ENCODE measurements around the gene CHD6. TPM values are rescaled to one million over a fixed set of nuclear protein-coding genes. Genes with fewer than 3 reads are reported as not detected.
"Not testable (repeated sequence)": the region's sequence is repeated elsewhere in the genome, so short reads cannot be mapped to it uniquely, and the experiment has no call there.

The CHD6 gene
- total RNA-seq, 1 donor from 2014 or later = 33.0 TPM

DNA sequence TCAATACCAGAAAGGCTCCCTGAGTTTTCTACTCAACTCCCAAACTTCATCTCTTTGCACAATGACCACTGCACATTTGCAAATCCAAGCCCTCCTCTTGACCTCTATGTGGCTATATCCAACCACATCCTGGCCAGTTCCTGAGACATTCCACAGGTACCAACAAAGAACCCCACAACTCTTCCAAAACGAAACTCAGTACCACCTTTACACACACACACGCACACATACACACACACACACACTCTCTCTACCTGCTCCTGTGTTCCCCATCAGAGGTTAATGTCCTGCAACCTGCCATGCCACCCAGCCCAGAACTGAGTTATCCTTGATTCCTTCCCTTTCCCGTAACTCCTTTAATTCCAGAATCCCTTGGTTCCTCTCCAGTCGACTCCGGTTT, 58.5 kb downstream of the CHD6 start:
- no peak for ATAC-seq
- intact Hi-C loops (cut with DNase I) = no loop called here

DNA sequence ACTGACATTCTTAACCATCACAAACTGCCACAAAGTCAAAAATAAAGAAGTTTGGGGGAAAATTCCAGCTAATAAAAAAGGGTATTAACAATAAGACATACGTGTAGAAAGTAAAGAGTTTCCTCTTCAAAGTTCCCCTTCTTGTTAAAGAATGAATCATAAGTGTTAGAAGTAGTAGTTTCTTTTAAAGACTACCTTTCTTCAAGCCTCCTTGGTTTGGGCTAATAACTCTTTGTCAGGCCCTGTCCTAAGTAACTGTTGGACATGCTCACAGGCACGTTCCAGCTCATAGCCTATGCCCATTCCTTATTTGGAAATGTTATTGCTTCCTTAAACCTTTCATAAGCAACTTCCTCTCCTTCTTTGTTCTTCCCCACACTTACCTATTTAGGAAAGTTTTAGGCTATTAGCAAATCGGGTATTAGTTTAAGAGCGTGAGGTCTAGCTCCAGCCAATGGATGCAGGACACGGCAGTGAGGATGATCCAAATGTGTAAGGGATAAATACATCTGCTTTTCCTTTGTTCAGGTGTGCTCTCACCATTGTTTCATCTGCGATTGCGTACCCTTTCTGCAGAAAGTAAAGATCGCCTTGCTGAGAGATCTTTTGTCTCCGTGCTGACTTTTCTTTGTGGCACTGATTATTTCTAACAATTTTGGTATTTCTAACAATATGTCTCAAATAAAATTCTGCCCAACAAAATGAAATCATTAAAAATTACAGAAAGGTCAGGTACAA, 64.9 kb downstream of the CHD6 start:
- ATAC-seq (no peak), DNase-seq (ENCODE audit: missing footprints) (no peak)
- intact Hi-C loops (cut with DNase I) = no loop called here

More for the DNA sequence above, 58.5 kb downstream of the CHD6 start:
- no peak for DNase-seq (ENCODE audit: missing footprints)

- intact Hi-C loops (cut with DNase I) = no loop called here
- DNase-seq (ENCODE audit: missing footprints) (no peak), ATAC-seq (no peak)
Measured at GRCh38 chr20:41552295-41553068, 65.7 kb downstream of the CHD6 start.

DNA sequence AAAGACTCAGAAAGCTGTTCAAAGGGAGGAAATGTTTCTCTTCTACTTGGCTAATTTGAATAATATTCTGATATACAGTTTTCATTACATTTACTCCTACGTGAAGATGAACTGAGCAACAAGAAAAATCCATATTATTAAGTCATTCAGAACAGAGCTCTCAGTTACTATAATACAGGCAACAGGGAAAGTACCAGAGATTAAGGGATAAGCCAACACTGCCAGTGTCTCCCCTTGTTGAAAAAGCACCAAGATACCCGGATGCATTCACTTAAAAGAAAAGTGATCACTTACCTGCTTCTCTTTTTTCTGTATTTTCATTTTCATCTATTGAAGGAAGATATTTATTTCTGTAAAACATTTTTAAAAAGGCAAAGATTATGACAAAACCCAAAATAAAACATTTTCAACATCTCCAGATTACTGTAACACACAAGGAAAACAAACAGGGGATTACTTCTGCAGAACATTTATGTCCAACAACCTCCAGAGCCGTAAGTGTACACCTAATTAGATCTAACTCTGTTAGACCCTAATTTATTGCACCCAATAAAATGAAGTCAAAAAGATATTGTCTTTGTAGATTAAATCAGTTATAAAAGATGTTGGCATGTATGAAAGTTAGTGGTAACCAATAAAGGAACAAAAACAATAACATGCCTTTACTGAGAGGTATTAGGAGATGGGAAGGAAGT, 67.0 kb downstream of the CHD6 start:
- intact Hi-C loops (cut with DNase I) = no loop called here
- ATAC-seq = no peak

GRCh38 chr20:41547221-41547620, 71.0 kb downstream of the CHD6 start:
- DNase-seq (ENCODE audit: missing footprints) (no peak), ATAC-seq (no peak)
- intact Hi-C loops (cut with DNase I) = no loop called here

More for the DNA sequence above, 67.0 kb downstream of the CHD6 start:
- no peak for DNase-seq (ENCODE audit: missing footprints)

DNA sequence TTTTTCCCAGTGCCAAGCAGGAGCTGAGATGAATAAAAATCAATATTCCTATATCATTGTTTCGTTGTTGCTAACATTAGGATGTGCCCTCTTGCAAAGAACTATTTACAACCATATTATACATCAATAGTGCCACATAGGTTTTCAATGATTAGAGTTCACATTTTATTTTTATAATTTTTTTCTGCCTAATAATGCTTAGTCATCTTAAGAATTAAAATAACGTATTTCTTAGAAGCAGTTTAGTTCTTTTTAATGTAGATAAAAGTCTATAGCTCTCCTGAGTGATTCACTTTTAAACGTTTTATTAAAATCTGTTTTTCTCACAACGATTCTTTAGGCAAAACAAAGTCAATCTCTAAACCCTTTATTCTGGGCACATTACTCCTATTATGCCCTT, 71.6 kb downstream of the CHD6 start:
- no peak for DNase-seq (ENCODE audit: missing footprints)
- no peak for ATAC-seq
- intact Hi-C loops (cut with DNase I) = no loop called here

- DNase-seq (ENCODE audit: missing footprints) = no peak
- intact Hi-C loops (cut with DNase I) = no loop called here
- no peak for ATAC-seq
Measured at GRCh38 chr20:41544472-41544871, 73.7 kb downstream of the CHD6 start.

- no peak for ATAC-seq
- intact Hi-C loops (cut with DNase I) = no loop called here
- DNase-seq (ENCODE audit: missing footprints) = no peak
Measured at GRCh38 chr20:41540918-41541317, 77.3 kb downstream of the CHD6 start.

- intact Hi-C loops (cut with DNase I) = no loop called here
- DNase-seq (ENCODE audit: missing footprints) (no peak), ATAC-seq (no peak)
Measured at GRCh38 chr20:41540459-41540858, 77.7 kb downstream of the CHD6 start.

GRCh38 chr20:41538810-41539596, 79.2 kb downstream of the CHD6 start:
- intact Hi-C loops (cut with DNase I) = no loop called here
- ATAC-seq (no peak), DNase-seq (ENCODE audit: missing footprints) (no peak)

- intact Hi-C loops (cut with DNase I) = no loop called here
- ATAC-seq = no peak
- DNase-seq (ENCODE audit: missing footprints) = no peak
Measured at GRCh38 chr20:41537865-41538264, 80.3 kb downstream of the CHD6 start.

DNA sequence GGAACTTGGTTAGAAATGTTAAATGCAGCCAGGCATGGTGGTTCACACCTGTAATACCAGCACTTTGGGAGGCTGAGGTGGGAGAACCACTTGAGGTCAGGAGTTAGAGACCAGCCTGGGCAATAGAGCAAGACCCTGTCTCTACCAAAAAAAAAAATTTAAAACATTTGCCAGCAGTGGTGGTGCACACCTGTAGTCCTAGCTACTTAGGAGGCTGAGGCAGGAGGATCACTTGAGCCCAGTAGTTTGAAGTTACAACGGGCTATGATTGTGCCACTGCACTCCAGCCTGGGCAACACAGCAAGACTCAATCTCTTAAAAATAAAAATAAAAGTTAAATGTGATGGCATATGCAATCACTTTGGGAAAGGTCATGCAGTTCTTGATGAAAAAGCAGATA, 82.6 kb downstream of the CHD6 start:
- intact Hi-C loops (cut with DNase I); DNase-seq (ENCODE audit: missing footprints); ATAC-seq: not testable (repeated sequence)

DNA sequence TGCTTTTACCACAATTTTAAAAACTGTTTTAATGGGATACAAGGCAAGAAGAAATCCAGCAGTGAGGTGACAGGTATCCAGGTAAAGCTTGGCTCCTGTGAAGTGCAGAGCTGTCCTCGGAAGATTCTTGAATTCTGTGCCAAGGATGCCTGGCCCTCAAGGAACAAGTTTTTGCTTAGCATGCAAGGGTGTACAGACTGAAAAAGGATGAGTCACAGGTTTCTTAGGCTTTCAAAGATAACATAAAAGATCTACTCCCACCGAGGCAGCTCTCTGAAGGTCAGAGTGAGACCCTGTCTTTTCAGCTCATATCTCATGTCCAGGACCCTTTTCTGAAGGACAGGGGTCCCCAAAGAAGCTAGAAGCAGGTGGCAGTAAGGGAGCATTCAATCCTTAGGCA, 83.3 kb downstream of the CHD6 start:
- no peak for DNase-seq (ENCODE audit: missing footprints)
- intact Hi-C loops (cut with DNase I) = no loop called here
- ATAC-seq = no peak

DNA sequence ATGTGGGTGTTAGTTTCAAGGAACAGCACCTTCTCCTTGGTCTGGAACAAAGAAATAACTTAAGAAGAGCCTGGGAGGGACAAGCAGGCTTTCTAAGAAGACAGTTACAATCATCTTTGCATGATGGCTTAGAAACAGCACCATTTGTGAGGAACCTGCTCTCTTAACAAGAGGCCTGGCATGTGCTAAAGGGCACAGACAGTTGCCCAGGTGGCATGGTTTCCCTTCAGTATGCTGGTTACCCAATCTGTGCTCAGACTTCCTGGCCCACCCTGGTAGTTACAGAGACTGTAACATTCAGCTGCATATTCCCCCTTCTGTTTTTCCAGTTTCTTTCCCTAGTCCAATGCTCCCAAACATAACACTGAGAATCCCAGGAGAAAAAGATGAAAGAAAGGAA, 84.0 kb downstream of the CHD6 start:
- intact Hi-C loops (cut with DNase I) = no loop called here
- ATAC-seq = no peak

GRCh38 chr20:41533537-41534136, 84.5 kb downstream of the CHD6 start:
- ATAC-seq (no peak), DNase-seq (ENCODE audit: missing footprints) (no peak)
- intact Hi-C loops (cut with DNase I) = no loop called here

More for the DNA sequence above, 84.0 kb downstream of the CHD6 start:
- no peak for DNase-seq (ENCODE audit: missing footprints)

DNA sequence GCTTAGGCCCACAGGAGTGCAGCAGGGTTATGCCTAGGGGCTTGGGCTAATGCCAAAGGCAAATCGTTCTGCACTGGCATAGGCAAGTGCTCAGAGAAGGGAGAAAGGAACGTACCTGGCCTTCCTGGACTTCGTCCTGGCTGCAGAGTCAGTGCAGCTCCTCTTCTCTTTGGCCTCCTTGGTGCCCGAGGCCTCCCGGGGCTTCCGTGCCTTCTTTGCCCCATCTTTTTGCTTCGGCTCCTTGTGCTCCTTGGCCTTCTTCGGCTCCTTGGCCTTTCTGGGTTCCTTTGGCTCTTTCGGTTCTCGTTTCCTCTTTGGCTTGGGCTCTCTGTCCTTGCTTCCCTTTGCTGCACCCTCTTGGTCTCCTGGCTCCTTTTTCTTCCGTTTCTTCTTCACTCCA, 85.2 kb downstream of the CHD6 start:
- DNase-seq (ENCODE audit: missing footprints) (no peak), ATAC-seq (no peak)
- intact Hi-C loops (cut with DNase I) = no loop called here

DNA sequence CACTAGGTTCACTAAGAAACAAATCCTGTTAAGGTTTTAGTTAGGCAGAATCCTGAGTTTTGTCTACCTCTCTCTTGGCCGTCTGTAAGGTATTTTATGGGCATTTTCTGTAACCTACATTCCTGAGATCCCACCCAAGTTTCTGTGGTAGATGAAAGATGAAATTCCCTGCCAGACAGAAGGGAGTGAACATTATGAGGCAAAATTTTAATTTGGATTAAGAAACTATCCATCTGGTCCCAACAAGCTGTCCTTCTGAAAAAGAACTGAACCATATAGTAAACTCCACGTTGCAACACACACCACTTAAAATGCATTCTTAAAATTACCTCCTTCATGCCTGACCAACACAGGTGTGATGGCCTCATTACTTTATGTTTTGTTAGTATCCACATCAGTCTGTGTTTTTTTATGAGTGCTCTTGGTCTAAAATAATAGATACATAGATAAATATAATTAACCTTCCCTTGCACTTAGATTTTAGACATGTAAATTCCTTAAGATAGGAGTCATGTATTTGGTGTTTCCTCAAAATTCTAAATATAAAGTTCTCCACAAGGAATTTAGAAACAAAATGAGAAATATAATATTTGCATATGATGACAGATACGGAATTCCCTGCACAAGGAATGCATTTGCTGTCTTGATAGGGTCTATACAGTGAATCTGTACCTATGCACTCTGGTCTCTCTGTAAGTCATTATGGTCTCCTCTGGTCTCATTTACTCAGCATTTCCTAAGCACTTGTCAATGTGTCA, 86.5 kb downstream of the CHD6 start:
- no peak for ATAC-seq
- intact Hi-C loops (cut with DNase I) = no loop called here

GRCh38 chr20:41530923-41531322, 87.3 kb downstream of the CHD6 start:
- ATAC-seq (no peak), DNase-seq (ENCODE audit: missing footprints) (no peak)
- intact Hi-C loops (cut with DNase I) = no loop called here

More for the DNA sequence above, 86.5 kb downstream of the CHD6 start:
- DNase-seq (ENCODE audit: missing footprints) = no peak
